Measurements from ENCODE around the gene PBX2. TPM values are rescaled to one million over a fixed set of nuclear protein-coding genes. Genes with fewer than 3 reads are reported as not detected.

The PBX2 gene
- total and polyA plus RNA-seq, 10 of the 15 experiments (the other 5 are each of a cell fraction or from before 2014, with no cell fraction given) = 0.84 to 66.5 (median 20.6) TPM

DNA sequence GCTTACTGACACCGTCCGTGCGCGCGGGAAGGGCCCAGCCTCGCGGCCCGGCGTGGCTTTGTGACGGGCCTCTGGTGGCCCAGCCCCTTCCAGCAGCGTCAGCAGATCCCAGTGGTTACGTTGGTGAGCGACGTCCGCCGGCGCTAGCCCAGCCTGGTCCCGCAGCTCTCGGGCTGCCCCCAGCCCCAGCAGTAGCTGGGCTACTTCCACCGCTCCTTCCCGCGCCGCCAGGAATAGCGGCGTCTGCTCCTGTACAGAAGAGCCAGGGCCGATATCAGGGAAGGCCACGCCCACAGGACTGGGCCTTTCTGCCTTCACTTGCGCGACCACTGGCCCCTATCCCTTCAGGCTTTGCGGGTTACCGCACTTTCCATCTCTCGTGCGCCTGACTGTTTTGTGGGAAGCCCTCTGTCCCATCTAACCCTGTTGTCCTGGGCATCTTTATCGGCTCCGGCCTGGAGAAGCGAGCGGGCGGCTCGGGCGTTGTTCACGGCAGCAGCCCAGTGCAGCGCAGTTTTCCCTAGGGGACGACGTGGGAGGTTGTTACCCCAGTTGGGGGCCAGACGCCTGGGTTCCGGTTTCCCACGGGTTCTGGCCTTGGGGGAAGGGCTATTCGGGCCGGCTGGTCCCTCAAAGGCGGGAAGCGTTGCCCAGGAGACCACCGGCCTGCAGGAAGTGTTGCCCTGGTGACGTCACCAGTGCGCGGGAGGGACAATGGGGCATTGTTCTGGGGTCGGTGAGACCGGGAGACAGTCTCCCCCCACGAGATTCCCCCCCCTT is 6.1 kb upstream of the PBX2 start (continued):
- TF ChIP-seq CBFB (IDR thresholded peaks at IDR 0.05; ENCODE audit: low read depth) (peak; percentile 93; the same call in 1 of the 2 replicates), FOS (IDR thresholded peaks at IDR 0.05; ENCODE audit: borderline replicate concordance, extremely low read depth, insufficient read length) (no peak), SMC3 (IDR thresholded peaks at IDR 0.05; ENCODE audit: borderline replicate concordance, low read length) (peak; percentile 13; the same call in 1 of the 2 replicates), POLR2AphosphoS2 (IDR thresholded peaks at IDR 0.05; ENCODE audit: low read depth, low read length) (peak; percentile 49; the same call in 1 of the 2 replicates), RB1 (IDR thresholded peaks at IDR 0.05; ENCODE audit: borderline replicate concordance) (peak; percentile 91; the same call in 1 of the 2 replicates), SMARCA5 (IDR thresholded peaks at IDR 0.05) (peak; percentile 96), ZNF207 (IDR thresholded peaks at IDR 0.05; ENCODE audit: borderline replicate concordance) (peak; percentile 96), BRCA1 (IDR thresholded peaks at IDR 0.05; ENCODE audit: low read depth, low read length) (0 out of 2 replicates have a peak, but pooled peaks have one; percentile 46), ZBED1 (IDR thresholded peaks at IDR 0.05; ENCODE audit: borderline replicate concordance) (peak; percentile 61; the same call in 1 of the 2 replicates), STAT1 (conservative IDR thresholded peaks at IDR 0.05) (no peak)
- TF ChIP-seq, protein P1, sequence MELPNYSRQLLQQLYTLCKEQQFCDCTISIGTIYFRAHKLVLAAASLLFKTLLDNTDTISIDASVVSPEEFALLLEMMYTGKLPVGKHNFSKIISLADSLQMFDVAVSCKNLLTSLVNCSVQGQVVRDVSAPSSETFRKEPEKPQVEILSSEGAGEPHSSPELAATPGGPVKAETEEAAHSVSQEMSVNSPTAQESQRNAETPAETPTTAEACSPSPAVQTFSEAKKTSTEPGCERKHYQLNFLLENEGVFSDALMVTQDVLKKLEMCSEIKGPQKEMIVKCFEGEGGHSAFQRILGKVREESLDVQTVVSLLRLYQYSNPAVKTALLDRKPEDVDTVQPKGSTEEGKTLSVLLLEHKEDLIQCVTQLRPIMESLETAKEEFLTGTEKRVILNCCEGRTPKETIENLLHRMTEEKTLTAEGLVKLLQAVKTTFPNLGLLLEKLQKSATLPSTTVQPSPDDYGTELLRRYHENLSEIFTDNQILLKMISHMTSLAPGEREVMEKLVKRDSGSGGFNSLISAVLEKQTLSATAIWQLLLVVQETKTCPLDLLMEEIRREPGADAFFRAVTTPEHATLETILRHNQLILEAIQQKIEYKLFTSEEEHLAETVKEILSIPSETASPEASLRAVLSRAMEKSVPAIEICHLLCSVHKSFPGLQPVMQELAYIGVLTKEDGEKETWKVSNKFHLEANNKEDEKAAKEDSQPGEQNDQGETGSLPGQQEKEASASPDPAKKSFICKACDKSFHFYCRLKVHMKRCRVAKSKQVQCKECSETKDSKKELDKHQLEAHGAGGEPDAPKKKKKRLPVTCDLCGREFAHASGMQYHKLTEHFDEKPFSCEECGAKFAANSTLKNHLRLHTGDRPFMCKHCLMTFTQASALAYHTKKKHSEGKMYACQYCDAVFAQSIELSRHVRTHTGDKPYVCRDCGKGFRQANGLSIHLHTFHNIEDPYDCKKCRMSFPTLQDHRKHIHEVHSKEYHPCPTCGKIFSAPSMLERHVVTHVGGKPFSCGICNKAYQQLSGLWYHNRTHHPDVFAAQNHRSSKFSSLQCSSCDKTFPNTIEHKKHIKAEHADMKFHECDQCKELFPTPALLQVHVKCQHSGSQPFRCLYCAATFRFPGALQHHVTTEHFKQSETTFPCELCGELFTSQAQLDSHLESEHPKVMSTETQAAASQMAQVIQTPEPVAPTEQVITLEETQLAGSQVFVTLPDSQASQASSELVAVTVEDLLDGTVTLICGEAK (IDR thresholded peaks at IDR 0.05; ENCODE audit: borderline replicate concordance) = peak; percentile 49; the same call in 1 of the 2 replicates
- TF ChIP-seq, protein P2, sequence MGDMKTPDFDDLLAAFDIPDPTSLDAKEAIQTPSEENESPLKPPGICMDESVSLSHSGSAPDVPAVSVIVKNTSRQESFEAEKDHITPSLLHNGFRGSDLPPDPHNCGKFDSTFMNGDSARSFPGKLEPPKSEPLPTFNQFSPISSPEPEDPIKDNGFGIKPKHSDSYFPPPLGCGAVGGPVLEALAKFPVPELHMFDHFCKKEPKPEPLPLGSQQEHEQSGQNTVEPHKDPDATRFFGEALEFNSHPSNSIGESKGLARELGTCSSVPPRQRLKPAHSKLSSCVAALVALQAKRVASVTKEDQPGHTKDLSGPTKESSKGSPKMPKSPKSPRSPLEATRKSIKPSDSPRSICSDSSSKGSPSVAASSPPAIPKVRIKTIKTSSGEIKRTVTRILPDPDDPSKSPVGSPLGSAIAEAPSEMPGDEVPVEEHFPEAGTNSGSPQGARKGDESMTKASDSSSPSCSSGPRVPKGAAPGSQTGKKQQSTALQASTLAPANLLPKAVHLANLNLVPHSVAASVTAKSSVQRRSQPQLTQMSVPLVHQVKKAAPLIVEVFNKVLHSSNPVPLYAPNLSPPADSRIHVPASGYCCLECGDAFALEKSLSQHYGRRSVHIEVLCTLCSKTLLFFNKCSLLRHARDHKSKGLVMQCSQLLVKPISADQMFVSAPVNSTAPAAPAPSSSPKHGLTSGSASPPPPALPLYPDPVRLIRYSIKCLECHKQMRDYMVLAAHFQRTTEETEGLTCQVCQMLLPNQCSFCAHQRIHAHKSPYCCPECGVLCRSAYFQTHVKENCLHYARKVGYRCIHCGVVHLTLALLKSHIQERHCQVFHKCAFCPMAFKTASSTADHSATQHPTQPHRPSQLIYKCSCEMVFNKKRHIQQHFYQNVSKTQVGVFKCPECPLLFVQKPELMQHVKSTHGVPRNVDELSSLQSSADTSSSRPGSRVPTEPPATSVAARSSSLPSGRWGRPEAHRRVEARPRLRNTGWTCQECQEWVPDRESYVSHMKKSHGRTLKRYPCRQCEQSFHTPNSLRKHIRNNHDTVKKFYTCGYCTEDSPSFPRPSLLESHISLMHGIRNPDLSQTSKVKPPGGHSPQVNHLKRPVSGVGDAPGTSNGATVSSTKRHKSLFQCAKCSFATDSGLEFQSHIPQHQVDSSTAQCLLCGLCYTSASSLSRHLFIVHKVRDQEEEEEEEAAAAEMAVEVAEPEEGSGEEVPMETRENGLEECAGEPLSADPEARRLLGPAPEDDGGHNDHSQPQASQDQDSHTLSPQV (IDR thresholded peaks at IDR 0.05) = no peak
- TF ChIP-seq, protein P3, sequence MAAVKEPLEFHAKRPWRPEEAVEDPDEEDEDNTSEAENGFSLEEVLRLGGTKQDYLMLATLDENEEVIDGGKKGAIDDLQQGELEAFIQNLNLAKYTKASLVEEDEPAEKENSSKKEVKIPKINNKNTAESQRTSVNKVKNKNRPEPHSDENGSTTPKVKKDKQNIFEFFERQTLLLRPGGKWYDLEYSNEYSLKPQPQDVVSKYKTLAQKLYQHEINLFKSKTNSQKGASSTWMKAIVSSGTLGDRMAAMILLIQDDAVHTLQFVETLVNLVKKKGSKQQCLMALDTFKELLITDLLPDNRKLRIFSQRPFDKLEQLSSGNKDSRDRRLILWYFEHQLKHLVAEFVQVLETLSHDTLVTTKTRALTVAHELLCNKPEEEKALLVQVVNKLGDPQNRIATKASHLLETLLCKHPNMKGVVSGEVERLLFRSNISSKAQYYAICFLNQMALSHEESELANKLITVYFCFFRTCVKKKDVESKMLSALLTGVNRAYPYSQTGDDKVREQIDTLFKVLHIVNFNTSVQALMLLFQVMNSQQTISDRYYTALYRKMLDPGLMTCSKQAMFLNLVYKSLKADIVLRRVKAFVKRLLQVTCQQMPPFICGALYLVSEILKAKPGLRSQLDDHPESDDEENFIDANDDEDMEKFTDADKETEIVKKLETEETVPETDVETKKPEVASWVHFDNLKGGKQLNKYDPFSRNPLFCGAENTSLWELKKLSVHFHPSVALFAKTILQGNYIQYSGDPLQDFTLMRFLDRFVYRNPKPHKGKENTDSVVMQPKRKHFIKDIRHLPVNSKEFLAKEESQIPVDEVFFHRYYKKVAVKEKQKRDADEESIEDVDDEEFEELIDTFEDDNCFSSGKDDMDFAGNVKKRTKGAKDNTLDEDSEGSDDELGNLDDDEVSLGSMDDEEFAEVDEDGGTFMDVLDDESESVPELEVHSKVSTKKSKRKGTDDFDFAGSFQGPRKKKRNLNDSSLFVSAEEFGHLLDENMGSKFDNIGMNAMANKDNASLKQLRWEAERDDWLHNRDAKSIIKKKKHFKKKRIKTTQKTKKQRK (IDR thresholded peaks at IDR 0.05; ENCODE audit: low read depth, low read length) = no peak
